Cortex of kidney (tissue), 1 donor: ENCODE results near the gene PRKN.
"Not testable (repeated sequence)": the region's sequence is repeated elsewhere in the genome, so short reads cannot be mapped to it uniquely, and the experiment has no call there.

Source experiments
- DNase-seq: peaks from one replicate; lab custom pipeline; 2025; lab: John Stamatoyannopoulos, UW

Gene PRKN

GRCh38 chr6:161903584-161904212 lies 823.9 kb downstream of the PRKN start:
- DNase-seq = no peak

DNA sequence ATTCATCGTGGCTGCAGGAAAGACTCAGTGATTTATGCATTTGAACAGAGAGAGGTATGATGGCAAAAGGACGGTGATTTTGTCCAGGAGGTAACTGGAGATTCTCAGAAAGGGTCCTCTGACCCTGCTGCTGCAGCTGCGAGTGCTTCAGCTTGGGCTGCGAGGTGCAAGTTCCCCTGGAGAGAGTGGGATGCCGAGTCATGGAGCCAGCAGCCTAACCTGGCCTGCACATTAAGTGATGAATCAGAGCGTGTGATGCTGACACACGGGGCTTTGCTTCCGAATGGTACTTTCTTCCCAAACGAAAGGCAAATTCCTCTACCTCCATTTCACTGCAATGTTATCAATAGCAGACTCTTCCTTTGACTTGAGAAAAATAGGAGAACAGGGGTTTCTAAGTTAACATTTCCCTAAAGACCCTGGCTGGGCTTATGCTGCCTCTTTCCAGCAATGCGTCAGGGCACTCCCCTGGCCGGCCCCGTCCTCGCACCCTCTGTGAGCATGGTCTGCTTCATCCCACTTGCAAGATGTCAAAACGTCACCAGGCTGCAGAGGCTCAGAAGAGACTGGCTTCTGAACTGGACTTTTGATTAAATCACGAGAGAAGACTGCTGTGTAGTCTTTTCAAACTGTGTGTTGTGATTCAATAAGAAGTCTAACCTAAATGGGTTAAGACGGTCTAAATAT lies 825.7 kb downstream of the PRKN start:
- DNase-seq = no peak

DNA sequence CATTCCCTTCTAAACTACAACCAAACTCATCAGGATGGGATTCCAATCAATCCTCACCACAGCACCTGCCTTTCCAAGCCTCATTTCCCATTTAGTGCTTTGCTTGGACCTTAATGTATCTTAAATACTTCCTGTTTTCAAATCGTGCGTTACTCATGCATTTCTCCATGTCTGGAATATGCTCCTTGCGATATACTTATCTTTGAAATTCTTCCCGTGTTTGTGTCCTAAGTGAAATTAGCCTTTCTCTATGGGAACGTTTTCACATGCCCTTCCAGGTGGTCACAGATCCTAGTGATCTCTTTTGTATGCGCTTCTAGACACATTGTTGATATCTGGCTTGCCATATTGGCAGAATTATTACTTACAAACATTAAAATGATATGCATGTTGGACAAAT lies 833.1 kb downstream of the PRKN start:
- no peak for DNase-seq

- DNase-seq = no peak
Measured at GRCh38 chr6:161891542-161891941, 836.0 kb downstream of the PRKN start.

GRCh38 chr6:161890832-161891297 lies 836.7 kb downstream of the PRKN start:
- DNase-seq = no peak

DNA sequence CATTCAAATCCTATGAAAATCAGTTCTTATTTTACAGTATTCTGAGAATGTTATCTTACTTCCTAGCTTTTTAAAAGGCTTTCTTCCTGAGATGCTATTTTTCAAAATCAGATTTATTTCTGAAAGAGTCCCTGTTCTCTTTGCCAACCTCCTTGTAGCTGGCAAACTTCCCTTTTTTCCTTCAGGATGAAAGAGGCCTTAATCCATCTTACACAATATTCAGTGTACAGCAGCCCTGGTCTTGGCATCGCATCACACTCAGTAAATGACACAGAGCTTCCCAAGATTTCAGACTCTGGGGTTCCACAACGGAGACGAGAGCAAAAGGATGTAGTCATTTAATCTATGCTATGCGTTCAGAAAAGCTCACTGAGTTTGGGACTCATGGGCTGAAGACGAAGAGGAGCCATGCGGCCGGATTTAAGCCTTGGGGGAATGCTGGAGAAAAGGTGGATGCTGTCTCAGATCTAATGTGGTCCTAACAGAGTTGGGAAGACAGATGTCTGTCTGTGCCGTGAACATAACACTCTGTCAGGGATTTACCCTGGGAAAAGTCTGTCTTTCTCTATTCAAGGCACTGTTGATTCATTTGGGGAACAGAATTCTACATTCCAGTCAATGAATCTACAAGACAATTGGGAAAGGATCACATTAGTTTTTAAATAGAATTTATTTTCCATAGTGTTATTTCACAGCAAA lies 837.3 kb downstream of the PRKN start:
- DNase-seq = no peak

- DNase-seq = no peak
Measured at GRCh38 chr6:161889324-161889723, 838.2 kb downstream of the PRKN start.

- DNase-seq = not testable (repeated sequence)
Measured at GRCh38 chr6:161886545-161886944, 841.0 kb downstream of the PRKN start.

- no peak for DNase-seq
Measured at GRCh38 chr6:161884782-161885181, 842.8 kb downstream of the PRKN start.

GRCh38 chr6:161882196-161882765 lies 845.3 kb downstream of the PRKN start:
- no peak for DNase-seq

- DNase-seq = no peak
Measured at GRCh38 chr6:161880056-161880455, 847.5 kb downstream of the PRKN start.

DNA sequence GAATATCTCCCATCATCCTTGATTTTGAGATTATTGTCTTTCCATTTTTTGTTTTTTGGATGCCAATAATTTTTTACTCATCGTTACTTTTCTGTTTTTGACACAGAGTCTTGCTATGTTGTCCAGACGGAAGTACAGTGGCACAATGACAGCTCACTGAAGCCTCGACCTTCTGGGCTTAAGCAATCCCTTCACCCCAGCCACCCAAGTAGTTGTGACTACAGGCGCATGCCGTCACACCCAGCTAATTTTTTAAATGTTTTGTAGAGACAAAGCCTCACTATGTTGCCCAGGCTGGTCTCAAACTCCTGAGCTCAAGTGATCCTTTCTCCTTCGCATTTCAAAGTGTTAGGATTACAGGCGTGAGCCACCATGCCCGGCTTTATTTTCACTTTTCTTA lies 851.3 kb downstream of the PRKN start:
- DNase-seq = no peak

DNA sequence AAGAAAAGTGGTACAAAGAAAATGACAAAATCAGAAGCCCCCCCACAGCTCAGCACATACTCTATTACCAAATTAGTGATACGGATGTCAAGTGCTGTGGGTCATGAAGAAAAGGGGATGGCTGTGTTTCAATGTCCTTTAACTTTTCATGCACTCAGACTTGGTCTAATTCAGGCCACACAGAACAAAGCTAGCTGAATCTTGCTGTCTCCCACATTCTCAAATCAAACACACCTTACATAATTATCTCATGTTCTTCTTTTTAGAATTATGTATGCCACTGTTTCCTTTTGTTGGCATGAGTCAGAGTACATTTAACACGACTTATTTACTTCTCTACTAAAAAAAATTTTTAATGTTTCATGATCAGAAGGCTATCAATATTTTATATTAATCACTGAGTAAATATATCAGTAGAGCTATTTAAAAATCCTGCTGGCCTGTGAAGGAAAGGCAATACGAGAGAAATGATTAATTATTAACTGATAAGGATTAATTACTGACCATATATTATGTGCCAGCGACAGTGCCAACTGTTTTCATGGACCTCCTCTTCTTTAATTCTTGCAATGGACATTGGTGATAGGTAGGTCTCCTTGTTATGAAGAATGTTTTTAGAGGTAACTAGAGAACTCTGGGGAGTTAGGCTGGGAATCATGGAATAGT lies 857.2 kb downstream of the PRKN start:
- DNase-seq = no peak

DNA sequence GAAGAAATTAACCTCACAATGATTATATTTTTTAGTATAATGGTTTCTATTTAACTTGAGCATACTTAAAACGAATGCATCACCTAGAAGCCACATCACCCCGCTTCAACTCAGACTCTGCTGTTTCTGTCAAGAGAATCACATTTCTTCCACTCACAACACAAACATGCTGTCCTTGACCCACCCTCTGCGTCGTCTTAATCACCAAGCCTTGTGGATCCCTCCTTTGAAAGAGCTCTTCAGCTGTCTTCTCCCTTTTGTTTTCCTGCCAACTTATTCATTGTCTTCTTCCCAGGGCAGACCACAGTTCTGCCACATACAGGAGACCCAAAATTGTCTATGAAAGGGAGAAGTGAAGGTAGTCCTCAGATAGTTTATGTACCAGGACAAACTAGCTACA lies 858.1 kb downstream of the PRKN start:
- DNase-seq = no peak

DNA sequence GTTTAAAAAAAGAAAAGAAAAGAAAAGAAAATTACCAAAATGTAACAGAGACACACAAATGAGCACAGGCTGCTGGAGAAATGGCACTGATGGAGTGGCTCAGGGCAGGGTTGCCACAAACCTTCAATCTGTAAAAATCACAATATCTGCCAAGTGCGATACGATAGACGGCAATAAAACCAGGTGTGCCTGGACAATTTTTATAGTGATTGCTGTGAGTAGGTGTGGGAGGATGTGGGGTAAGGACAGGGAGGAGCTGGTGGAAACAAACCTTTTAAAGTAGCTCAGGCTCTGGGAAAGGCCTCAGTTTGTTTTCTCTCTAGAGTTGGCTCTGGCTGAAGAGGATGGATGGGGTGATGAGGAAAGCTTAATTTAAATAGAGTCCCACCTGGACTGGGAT lies 861.0 kb downstream of the PRKN start:
- no peak for DNase-seq

- DNase-seq = not testable (repeated sequence)
Measured at GRCh38 chr6:161861061-161861460, 866.5 kb downstream of the PRKN start.

DNA sequence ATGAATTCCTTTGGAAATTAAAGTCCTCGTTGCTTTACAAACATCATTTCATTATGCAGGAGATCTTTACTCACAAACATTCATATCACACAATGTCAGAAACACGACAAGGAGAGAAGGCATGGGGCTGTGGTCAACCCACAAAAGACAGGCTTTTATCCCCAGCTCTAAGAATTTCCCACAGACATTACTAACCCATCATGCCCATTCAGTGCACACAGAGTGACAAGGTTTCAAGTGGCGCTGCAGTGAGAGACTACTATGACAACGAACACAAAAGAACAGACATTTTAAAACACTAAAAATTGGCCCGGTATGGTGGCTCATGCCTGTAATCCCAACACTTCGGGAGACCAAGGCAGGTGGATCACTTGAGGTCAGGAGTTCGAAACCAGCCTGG lies 873.9 kb downstream of the PRKN start:
- DNase-seq = no peak

- not testable (repeated sequence) for DNase-seq
Measured at GRCh38 chr6:161851486-161851885, 876.1 kb downstream of the PRKN start.

DNA sequence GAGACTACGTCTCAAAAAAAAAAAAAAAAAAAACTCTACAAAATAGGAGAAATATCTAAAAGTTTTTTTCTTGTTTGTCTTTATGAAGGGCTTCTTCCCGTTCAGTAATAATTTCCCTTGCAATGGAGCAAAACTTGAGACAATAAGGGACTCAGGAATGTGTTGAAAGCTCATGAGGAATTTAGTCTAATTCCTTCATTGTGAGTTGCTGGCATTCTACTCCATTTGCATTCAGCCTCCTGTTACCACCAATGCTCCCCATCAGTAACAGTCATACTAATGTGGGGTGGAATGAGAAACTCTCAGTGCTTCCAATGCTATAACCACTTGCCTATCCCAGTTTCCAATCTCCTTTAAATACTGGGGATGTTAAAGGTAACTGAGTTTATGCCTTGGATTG lies 877.0 kb downstream of the PRKN start:
- no peak for DNase-seq

DNA sequence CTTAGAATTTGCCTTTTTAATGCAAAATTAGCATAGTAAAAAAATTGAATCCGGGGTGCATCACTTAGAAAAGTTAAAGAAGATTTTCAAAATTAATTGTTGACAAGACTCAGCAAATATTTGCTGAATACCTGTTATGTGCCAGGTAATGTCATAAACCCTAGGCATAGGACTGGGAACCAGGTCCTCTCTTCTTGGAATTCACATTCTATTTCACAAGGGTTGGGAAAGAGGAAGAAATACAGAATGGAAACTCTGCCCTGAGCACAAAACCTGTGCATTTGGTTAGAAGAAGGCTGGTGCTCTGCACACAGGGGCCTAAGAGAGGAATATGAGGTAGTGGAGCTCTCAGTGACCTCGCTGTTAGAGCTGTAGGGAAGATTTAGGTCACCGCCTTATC lies 879.9 kb downstream of the PRKN start:
- no peak for DNase-seq

DNA sequence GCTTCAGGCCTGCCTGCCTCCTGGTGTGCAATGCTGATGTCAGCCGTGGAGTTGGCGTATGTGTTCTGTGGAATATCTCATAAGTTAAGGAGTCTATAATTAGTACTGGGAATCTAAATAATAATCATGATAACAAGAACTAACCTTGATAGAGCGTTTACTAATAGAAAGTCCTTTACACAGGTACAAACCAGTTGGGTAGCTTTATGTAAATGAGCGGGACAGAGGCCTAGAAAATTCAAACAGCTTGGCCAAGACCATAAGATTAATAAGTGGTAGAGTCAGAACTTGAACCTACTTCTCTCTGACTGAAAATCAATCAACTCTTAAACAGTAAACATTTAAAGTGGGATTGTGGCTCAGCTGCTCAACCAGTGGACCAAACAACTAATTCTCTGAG lies 882.8 kb downstream of the PRKN start:
- DNase-seq = no peak

DNA sequence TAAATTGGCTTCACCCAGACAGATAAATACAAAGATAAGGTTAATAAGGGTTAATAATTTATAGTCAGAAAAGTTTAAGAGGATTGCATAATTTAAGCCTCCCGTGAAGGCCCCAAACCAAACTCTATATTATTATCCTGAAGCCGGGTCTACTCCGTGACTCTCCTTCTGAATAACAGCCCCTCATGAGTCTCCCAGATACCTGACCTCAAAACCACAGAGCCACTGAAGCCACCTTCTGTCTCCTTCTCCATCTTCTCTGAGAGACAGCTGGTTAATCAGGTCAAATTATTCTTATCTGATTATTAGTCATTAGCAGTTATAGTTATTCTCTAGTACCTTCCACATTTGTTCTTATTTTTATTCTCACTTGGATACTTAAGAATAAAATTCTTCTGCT lies 884.5 kb downstream of the PRKN start:
- no peak for DNase-seq
